NT2/D1 (cell line): ENCODE results near the gene TGFB3.

Experiments used
- DNase-seq: peaks from one replicate; pipeline ENCODE4 v3.0.0-alpha.2; 2011; ENCODE audit warnings: low read depth, low spot score
- H3K27me3 ChIP-seq: 2 replicates; pipeline ENCODE4 v1.6.0; 2011; ENCODE audit warnings: mild to moderate bottlenecking; ENCODE audit not compliant: insufficient read length, insufficient read depth
- H3K36me3 ChIP-seq: 2 replicates; pipeline ENCODE4 v1.6.1; 2011; ENCODE audit warnings: mild to moderate bottlenecking, low read length, mixed read lengths; ENCODE audit not compliant: insufficient read depth, insufficient read length
- H3K4me1 ChIP-seq: 2 replicates; pipeline ENCODE4 v1.5.1; 2011; ENCODE audit not compliant: insufficient read depth, insufficient read length
- H3K4me3 ChIP-seq: 2 replicates; pipeline ENCODE4 v1.5.1; 2011; ENCODE audit warnings: low read depth; ENCODE audit not compliant: insufficient read length
- H3K9ac ChIP-seq: 2 replicates; pipeline ENCODE4 v1.6.0; 2011; ENCODE audit warnings: low read depth; ENCODE audit not compliant: insufficient read length
- H3K9me3 ChIP-seq: 2 replicates; pipeline ENCODE4 v1.5.1; 2011; ENCODE audit warnings: mild to moderate bottlenecking, low read length; ENCODE audit not compliant: insufficient read depth
- SUZ12 ChIP-seq: IDR thresholded peaks from 2 replicates; pipeline ENCODE4 v1.6.1; 2011; ENCODE audit not compliant: insufficient read length, insufficient read depth; ENCODE audit errors: extremely low read depth
- YY1 ChIP-seq: IDR thresholded peaks from 2 replicates; pipeline ENCODE4 v1.6.1; 2011; ENCODE audit not compliant: insufficient read length, insufficient read depth
- ZNF274 ChIP-seq: IDR thresholded peaks from 2 replicates; pipeline ENCODE4 v1.6.1; 2011; ENCODE audit warnings: mild to moderate bottlenecking, low read depth, low read length

TGFB3 gene

DNA sequence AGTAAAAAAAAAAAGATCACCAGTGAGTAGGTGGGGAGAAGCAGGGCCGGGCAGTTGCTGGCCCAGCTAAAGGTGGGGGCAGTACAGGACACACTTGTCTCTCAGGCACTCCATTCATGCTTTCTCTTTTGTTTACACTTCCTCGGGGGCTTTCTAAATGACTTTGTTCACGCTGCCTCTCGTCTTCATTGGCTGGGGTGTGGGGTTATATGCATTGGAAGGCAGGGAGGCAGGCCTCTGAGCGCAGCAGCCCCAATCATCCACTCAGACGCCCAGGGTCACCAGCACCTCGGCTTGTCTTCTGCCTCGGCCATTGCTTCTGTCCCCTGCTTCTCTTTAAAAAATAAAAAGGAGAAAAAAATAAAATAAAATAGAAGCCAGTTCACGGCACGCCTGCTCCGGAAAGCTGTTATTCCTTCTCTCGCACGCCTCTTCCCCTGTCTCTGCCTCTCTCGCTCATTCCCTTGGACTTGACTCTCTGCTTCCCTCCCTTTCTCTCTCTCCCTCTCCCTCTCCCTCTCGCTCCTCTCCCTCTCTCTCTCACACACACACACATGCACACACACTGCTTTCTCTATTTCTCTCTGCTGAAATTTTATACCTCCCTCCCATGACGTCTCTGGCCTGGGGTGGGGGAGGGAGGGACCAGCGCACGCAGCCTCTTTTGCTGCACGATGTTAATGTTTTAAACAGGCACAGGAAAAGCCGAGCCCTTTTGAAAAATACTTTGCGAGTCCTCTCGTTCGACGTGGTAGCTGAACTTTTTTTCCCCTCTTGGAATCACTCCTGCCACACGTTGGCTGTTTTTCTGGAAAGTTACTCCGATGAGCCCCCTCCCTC lies at the start of gene TGFB3:
Gene TGFB3 (minus strand): TSS at position 570 of the 840 bp plus-strand sequence. CDS start 1,102 bp downstream, outside the sequence.
- Histone ChIP-seq H3K4me3 (peak within 1 kb of the TSS; percentile 57), H3K9ac (peak within 1 kb of the TSS; percentile 79), H3K9me3 (no peaks in the 10 kb centered on the region), H3K4me1 (peaks cover 9% of the 10 kb centered on the region), H3K27me3 (peaks cover 28% of the 10 kb centered on the region), H3K36me3 (no peaks in the 10 kb centered on the region)
- TF ChIP-seq ZNF274 = no peak
- no peak for TF ChIP-seq SUZ12
- no peak for TF ChIP-seq YY1
- no peak for DNase-seq

DNA sequence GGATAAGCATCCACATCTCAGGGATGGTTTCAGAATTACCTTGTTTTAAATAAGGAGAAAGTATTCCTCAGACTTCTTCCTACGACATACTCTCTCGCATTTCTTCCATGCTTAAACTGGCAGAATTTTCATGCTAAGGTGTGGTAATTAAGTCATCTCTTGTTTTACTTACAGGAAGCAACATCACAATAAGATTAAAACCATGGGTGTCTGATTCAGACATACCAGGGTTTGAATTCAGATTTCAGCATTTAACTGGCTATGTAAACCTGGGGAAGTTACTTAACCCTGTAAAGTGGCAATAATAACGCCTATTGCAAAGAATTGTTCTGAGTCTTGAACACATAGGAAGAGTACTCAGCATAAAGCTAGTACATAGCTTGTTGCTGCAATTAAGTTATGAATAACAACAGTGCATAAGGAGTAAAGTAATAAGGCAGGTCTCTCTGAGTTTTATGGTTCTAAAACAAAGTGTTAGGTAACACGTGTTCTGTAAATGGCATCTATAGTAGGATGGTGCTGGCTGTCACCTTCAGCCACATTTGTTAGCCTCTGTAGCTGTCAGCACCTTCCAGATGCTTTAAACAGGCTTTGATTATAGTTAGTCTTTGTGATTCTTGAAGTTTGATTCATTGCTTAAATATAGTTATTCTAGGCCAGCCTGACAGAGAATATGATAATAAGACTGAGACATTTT lies 42.6 kb upstream of the TGFB3 start:
- no peak for DNase-seq
- TF ChIP-seq SUZ12 (no peak), ZNF274 (no peak), YY1 (no peak)
- H3K27me3 ChIP-seq = no peaks in the 10 kb centered on the region
- H3K36me3 ChIP-seq = peaks cover 9% of the 10 kb centered on the region
- no peaks in the 10 kb centered on the region for H3K4me1 ChIP-seq
- peaks cover 4% of the 10 kb centered on the region; the same call in 1 of the 2 replicates for H3K9me3 ChIP-seq
- no peak overlapping the region for H3K4me3 ChIP-seq
- H3K9ac ChIP-seq = no peak overlapping the region

DNA sequence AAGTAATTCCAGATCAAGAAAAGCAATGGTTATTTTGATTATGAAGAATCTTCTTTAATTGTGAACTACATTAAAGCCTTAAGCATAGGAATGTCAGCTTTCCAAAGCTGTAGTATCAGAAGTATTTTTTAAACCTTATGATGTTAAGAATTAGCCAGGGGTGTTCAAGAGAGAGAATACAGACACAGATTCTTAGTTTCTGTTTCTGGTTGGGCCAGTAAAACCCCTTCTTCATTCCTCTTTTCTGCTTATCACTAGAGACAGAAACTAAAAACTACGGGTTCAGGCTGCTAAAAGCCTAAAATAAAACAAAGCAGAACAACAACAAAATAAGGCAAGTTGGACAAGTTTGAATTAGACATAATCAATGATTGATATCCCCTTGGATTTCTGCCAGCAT lies 42.0 kb upstream of the TGFB3 start:
- H3K4me1 ChIP-seq = no peaks in the 10 kb centered on the region
- peaks cover 8% of the 10 kb centered on the region; the same call in 1 of the 2 replicates for H3K9me3 ChIP-seq
- H3K9ac ChIP-seq = no peak overlapping the region
- H3K4me3 ChIP-seq = no peak overlapping the region
- TF ChIP-seq YY1 (no peak), ZNF274 (no peak), SUZ12 (no peak)
- no peak for DNase-seq
- H3K27me3 ChIP-seq = no peaks in the 10 kb centered on the region
- H3K36me3 ChIP-seq = peaks cover 9% of the 10 kb centered on the region

DNA sequence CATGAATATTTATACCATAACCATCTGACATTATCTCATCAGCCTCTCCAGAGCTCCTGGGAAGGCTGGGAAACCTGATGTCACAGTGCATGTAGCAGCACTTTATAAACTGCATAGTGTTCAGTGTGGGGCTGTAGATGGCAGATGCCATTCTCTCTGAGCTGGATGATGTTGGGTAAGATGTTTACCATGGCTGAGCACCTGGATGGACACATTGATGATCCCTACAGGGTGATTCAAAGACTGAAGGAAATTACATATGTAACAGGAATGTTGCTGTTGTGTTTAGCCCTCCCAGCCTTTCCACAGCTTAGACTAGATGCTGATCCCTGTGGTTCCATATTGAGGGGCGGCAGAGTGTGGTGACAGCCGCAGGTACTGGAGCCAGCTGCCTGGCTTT lies 41.2 kb upstream of the TGFB3 start:
- Histone ChIP-seq H3K9me3 (peaks cover 8% of the 10 kb centered on the region; the same call in 1 of the 2 replicates), H3K36me3 (peaks cover 9% of the 10 kb centered on the region), H3K9ac (no peak overlapping the region), H3K4me1 (no peaks in the 10 kb centered on the region), H3K4me3 (no peak overlapping the region), H3K27me3 (no peaks in the 10 kb centered on the region)
- DNase-seq = no peak
- TF ChIP-seq YY1 (no peak), SUZ12 (no peak), ZNF274 (no peak)

DNA sequence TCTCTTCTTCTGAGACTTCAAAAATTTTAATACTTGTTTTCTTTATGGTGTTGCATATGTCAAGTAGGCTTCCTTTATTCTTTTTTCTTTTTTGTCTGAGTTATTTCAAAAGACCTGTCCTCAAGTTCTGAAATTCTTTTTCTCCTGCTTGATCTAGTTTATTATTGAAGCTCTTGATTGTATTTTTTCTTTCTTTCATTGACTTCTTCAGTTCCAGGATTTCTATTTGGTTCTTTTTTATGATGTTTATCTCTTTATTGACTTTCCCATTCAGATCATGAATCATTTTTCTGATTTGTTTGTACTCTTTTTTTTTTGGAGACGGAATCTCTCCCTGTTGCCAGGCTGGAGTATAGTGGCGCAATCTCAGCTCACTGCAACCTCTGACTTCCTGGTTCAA lies 37.9 kb upstream of the TGFB3 start:
- no peak overlapping the region for H3K4me3 ChIP-seq
- no peaks in the 10 kb centered on the region for H3K27me3 ChIP-seq
- peaks cover 8% of the 10 kb centered on the region; the same call in 1 of the 2 replicates for H3K9me3 ChIP-seq
- no peak overlapping the region for H3K9ac ChIP-seq
- no peak for TF ChIP-seq YY1
- TF ChIP-seq ZNF274 = no peak
- TF ChIP-seq SUZ12 = no peak
- H3K4me1 ChIP-seq = no peaks in the 10 kb centered on the region
- peaks cover 9% of the 10 kb centered on the region for H3K36me3 ChIP-seq
- DNase-seq = no peak

DNA sequence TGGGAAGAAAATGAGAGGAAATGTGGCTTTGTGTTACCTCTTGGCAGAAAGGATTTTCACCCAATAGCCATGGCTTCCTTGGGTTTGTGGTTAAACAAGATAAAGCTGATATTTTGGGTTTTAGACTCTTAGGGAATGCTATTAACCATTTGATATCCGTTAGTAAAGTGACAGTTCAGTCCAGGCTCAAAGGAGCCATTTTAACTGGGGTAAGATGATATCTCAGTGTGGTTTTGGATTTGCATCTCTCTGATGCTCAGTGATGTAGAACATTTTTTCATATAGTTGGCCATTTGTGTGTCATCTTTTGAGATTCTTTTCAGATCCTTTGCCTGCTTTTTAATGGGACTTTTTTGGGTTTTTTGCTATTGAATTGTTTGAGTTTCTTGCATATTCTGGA lies 33.9 kb upstream of the TGFB3 start:
- Histone ChIP-seq H3K9ac (no peak overlapping the region), H3K9me3 (peaks cover 8% of the 10 kb centered on the region; the same call in 1 of the 2 replicates), H3K4me1 (no peaks in the 10 kb centered on the region), H3K4me3 (no peak overlapping the region), H3K36me3 (peaks cover 3% of the 10 kb centered on the region), H3K27me3 (no peaks in the 10 kb centered on the region)
- no peak for TF ChIP-seq YY1
- no peak for TF ChIP-seq SUZ12
- TF ChIP-seq ZNF274 = no peak
- DNase-seq = no peak

DNA sequence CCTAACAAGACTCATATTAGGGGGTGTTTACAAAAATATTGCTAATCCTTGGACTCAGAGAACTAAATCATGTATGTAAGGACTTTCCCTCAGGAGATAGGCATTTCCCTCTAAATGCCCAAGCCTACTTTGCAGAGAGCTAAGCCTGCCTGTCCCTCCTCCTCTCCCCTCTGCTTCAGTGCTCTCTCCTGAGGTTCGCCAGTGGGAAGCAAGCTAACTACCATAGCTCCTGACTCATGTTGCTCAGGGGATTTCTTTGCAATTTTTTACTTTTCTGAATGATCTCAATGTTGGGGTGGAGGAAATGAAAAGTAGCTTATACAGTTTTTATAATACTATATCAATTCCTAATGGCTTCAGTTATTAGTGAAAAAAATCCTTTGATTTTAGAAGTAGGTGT lies 33.4 kb upstream of the TGFB3 start:
- Histone ChIP-seq H3K36me3 (peaks cover 3% of the 10 kb centered on the region), H3K9me3 (peaks cover 8% of the 10 kb centered on the region; the same call in 1 of the 2 replicates), H3K27me3 (no peaks in the 10 kb centered on the region), H3K9ac (no peak overlapping the region), H3K4me3 (no peak overlapping the region), H3K4me1 (no peaks in the 10 kb centered on the region)
- no peak for DNase-seq
- TF ChIP-seq YY1 = no peak
- TF ChIP-seq ZNF274 = no peak
- no peak for TF ChIP-seq SUZ12
